GM21526 (cell line): ENCODE measurements around the gene GAS7.
"Not testable (repeated sequence)": the region's sequence is repeated elsewhere in the genome, so short reads cannot be mapped to it uniquely, and the experiment has no call there.

Experiments used
- ATAC-seq: cut with Tn5 transposase; IDR thresholded peaks from one replicate; pipeline ENCODE4 v1.9.1; 2021; ENCODE audit warnings: moderate library complexity; ENCODE audit not compliant: unreplicated experiment, low FRiP score

Gene GAS7

DNA sequence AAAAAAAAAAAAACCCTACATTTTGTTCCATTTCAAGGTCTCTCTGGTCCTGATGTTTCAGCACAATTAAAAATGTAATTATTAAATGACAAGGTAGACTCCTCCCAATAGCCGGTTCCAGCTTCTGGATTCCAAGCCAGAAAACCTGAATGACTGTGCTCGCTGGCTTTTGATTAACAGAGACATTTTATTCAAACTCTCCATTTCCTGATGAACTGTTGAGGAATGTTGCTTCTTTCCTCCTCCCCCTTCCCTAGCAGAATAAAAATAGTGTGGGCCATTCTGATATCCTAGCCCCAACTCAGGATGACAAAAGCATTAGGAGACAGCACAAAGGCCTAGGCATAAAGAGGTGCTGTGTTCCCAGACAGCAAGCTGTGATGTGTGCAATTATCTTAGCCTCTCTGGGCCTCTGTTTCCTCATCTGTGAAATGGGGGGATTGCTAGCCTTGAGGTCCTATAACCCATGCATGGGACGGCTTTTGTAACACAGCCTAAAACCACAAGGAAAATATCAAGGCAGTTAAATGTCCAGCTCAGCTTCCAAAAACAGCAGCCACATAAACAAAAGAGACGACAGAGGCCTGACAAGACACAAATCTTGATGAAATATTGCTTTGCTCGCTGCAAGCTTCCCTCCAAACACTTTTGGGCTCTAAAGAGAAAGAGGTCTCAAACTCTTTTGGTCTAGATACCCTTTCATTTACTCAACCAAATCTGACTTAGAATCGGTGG lies 166.1 kb downstream of the GAS7 start:
- no peak for ATAC-seq

- no peak for ATAC-seq
Observed at GRCh38 chr17:10031606-10032005, 166.8 kb downstream of the GAS7 start.

DNA sequence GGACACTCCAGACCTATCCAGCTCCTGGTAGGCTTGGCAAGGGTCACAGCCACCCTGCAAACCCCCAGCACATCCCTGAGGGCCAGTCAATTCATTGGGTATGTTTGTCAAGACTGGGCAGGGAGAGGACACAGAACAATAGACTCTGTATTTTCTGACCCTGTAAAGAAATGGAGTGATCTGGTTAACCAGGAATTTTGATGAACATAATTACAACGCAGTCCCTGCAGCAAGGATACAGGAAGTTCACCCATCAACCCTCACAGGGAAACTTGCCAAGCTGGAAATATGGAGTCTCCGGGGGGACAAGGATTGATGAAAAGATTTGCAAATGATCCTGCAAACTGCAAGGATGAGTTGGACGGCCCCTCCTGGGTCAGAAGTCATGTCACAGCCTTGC lies 167.3 kb downstream of the GAS7 start:
- no peak for ATAC-seq

GRCh38 chr17:10029129-10029528 lies 169.3 kb downstream of the GAS7 start:
- no peak for ATAC-seq

GRCh38 chr17:10025976-10026901 lies 172.2 kb downstream of the GAS7 start:
- no peak for ATAC-seq

GRCh38 chr17:10025224-10025623 lies 173.2 kb downstream of the GAS7 start:
- ATAC-seq, result no peak

DNA sequence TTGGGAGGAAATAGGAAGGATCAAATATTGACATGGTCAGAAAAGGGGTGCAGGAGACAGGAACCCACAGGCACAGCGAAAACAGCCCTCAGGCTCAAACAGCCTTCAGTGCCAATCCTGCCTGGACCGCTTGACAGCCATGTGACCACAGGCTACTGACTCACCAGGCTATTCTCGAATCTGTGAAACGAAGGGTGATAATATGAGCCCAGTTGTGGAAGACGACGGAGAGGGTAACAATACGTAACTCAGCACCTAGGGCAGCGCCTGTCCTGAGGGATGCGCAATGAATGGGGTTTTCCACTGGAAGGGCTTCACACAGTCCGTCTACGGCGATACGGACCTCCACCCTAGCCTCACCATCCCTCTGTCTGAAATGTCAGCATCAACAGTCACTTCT lies 176.0 kb downstream of the GAS7 start:
- no peak for ATAC-seq

DNA sequence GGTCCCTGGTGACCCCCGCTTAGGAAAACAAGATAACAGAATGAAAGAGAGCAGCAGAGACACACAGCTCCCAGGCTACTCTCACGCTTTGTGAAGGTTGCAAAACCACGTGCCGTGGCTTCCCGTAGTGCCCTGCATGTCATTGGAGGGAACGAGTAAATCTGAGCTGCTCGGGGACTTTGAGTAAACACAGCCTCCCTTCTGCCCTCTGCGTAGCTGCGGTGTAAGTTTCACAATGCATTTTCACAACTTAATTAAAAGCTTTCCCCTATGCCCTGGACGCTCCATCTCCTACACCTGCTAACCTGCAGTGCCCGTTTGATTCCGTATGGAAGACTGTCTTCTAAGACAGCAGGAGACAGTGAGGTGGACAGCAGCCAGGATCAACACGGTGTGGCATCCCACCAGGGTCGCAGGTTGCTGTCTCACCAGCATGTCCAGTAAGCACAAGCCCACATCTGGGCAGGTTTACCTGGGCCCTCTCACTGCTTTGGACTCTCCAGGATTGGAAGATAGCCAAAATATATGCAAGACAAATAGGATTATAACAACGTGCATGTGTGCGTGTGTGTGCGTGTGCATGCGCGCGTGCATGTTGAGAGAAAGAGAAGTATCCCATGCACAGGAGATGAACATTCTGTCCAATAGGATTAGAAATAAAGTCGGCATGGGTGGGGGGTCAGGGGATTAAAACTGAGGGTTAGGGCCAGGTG lies 177.0 kb downstream of the GAS7 start:
- no peak for ATAC-seq

GRCh38 chr17:10019941-10020451 lies 178.4 kb downstream of the GAS7 start:
- no peak for ATAC-seq

GRCh38 chr17:10018461-10018891 lies 179.9 kb downstream of the GAS7 start:
- peak; percentile 65 for ATAC-seq

DNA sequence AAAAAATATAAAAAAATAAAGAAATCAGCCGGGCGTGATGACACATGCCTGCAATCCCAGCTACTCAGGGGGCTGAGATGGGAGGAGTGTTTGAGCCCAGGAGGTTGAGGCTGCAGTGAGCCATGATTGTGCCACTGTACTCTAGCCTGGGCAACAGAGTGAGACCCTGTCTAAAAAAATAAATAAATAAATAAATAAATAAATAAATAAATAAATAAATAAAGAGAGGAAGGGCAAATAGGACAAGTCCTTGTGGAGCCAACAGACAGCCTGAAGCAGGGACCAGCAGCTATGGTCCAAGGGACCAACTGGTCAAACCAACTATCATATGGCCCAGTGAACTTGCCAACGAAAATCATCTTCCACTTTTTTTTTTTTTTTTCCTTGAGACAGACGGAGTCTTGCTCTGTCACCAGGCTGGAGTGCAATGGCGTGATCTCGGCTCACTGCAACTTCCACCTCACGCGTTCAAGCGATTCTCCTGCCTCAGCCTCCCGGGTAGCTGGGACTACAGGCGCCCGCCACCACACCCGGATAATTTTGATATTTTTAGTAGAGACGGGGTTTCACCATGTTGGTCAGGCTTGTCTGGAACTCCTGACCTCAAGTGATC lies 181.3 kb downstream of the GAS7 start:
- ATAC-seq, result not testable (repeated sequence)

DNA sequence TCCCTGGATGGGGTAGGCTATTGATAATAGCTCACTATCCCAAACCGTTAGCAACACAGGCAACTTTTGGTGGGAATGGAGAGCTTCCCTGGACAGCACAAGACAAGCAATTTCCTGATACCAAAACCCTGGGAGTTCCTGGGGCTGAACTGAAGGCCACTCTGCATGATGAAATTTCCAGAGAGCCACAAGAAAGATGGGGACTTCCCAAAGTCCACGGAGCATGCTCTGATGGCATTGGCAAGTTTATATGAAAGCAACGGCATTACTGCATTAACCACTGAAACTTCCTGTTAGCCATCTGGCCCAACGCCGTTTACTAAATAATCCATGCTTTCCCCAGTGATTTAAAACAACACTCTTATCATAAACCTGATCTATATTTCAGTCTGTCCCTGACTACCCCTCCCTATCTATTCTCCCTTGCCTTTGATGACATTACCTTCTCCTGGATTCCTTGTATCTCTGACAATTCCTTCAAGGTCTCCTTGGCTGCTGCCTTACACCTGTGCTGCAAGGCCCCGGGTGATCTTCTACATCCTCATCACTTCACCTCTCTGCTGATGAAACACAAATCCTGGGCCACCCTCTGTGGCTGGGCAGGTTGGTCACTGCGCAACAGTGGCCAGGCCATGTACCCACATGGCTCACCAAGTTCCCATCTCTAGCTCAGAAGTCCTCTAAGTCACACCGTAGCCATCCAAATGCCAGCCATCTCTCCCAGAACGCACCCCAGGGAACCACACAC lies 184.9 kb downstream of the GAS7 start:
- peak; percentile 59 for ATAC-seq

DNA sequence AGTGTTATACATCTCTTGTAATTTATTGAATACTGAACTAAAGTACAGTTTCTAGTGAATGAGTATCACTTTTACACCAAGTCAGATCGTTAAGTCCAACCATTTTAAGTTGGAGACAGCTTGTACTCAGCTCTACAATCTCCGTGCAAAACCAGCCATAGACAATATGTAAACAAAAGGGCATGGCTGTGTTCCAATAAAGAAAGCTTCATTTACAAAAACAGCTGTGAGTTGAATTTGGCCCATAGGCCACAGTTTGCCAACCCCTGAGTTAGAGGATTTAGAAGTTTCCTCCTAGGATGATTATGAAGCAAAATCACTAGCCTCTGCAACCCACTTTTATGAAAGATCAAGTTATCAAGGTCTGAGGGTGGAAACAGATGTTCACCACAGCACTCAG lies 187.7 kb downstream of the GAS7 start:
- ATAC-seq, result no peak

GRCh38 chr17:10003705-10004104 lies 194.7 kb downstream of the GAS7 start:
- no peak for ATAC-seq

DNA sequence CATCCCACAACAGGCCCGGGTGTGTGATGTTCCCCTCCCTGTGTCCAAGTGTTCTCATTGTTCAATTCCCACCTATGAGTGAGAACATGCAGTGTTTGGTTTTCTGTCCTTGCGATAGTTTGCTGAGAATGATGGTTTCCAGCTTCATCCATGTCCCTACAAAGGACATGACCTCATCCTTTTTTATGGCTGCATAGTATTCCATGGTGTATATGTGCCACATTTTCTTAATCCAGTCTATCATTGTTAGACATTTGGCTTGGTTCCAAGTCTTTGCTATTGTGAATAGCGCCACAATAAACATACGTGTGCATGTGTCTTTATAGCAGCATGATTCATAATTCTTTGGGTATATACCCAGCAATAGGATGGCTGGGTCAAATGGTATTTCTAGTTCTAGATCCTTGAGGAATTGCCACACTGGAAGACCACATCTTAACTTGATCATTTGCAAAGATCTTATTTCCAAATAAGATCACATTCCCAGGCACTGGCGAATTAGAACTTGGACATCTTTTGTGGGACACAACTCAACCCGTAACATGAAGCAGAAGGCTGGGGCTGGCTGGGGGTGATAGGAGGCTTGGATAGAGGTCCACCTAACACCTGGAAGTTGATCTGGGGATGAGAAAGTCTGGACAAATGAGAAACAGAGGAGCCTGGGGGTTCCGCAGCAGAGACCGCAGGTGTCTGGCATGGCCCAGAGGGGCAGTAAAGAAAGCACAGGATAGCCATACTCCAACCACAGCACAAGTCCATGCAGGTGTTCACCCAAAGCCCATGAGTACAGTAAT lies 195.6 kb downstream of the GAS7 start:
- not testable (repeated sequence) for ATAC-seq

- ATAC-seq, result no peak
Observed at GRCh38 chr17:10001306-10001873, 197.0 kb downstream of the GAS7 start.

- ATAC-seq, result no peak
Observed at GRCh38 chr17:9999919-10000695, 198.3 kb downstream of the GAS7 start.

GRCh38 chr17:9998060-9998459 lies 200.3 kb downstream of the GAS7 start:
- no peak for ATAC-seq
